Measurements from ENCODE around the gene SLC29A3. TPM values are rescaled to one million over a fixed set of nuclear protein-coding genes. Genes with fewer than 3 reads are reported as not detected.
A peak's percentile ranks its signal among the peaks of the same experiment; 100 is the strongest.

SLC29A3 gene
- total RNA-seq, 2 donors from 2014 or later: 2.5 to 3.6 TPM

DNA sequence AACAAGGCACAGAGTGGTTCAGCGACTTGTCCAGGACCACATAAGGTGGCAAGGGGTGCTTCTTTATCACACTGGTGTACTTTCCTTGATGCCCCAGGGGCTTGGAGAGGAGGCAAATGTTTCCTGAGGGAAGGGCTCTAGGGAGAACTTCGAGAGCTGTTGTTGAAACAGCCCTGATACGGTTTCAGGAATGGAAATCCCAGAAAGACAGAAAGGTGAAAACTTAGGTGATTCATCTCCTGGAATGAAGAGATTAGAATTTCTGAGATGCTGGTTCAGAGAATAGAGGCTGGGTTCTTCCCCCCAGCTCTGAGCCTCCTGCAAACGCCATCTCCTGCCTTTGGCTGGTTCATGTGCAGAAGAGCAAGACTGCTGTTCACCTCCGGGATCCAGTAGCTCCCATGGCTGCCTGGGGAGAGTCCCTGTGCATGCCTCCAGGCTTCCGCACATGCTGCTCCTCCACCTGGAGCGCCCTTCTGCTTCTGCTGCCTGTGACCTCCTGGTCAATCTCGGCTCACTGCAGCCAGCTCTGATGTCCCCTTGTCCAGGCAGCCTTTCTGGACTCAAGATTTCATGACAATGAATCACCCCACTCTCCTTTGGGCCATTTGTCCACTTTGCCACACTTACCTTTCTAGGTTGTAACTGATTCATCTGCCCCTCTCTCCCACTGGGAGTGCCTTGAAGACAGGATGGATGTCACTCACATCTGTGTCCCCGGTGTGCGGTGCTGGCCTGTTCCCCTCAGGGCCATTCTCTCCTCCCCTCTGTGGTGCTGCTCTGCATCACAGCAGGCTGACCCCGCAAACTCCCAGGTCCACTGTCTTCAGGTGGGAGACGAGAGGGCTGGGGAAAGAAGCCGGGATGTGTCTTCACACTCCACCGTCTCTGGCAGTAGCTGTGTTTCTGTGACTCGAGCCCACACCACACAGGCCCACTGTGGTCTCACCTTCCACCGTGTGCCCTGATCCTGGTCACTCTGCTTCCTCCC is 74.0 kb downstream of the SLC29A3 start:
- DNase-seq: no peak
- intact Hi-C loops (cut with DNase I): loop anchor here (5.0 to 10.0 kb wide), 2 partner anchors 304 to 422 kb away; no protein-coding TSS in a partner anchor
- no peak for ATAC-seq

DNA sequence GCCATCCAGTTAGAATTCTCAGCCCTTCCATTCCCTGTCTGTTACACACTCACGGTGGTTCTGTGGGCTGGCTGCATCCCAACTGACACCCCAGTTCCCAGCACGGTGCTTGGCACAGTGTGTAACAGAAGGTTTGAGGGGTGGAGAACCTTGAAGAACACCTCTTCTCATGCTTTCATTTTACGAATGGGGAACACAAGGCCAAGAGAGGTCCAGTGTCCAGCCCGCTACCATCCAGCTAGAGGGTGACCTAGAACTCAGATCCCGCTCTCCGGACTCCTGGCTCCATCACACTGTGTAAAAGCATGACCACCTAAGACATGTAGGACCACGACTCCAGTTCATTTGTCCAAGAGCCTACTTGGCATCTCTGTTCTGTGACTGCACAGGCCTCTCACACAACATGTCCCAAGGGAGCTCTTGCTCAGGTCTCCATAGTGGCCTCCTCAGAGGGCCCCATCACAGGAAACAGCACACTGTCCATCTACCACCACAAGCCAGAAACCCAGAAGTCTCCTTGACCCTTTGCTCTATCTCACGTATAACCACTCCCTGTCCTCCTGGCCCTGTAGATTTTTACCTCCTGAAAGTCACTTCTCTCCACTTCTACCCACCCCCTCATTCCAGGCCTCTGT is 74.9 kb downstream of the SLC29A3 start:
- DNase-seq (no peak), ATAC-seq (no peak)
- intact Hi-C loops (cut with DNase I): loop anchor here (5.0 to 10.0 kb wide), 2 partner anchors 303 to 421 kb away; no protein-coding TSS in a partner anchor

DNA sequence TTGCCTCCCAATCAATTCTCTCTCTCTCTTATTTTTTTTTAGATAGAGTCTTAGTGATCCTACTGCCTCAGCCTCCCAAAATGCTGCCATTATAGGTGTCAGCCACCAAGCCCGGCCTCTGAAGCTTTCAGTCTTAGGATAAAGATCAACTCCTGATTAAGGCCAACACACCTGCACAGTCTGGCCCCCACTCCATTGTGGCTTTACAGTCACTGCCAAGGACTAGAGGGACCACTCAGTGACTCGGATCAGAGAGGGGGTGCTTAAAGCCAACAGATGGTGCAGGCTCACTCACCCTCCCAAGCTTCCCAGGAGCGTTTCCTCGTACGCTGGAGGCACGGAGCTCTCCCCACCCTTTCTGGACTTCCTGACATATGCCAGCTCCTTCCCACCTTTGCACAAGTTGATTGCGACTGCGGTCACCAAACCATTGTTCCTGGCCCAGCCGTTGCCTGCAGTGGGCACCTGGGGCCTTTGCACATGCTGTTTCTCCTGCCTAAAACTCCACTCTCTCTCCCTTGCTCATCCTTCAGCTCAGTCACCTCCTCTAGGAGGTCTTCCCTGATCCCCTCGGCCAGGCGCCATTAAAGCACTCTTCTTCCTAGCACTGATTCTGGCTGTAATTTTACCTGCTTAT is 76.0 kb downstream of the SLC29A3 start:
- intact Hi-C loops (cut with DNase I): loop anchor here (5.0 to 10.0 kb wide), 3 partner anchors 177 to 420 kb away; no protein-coding TSS in a partner anchor
- DNase-seq: no peak
- ATAC-seq: no peak

DNA sequence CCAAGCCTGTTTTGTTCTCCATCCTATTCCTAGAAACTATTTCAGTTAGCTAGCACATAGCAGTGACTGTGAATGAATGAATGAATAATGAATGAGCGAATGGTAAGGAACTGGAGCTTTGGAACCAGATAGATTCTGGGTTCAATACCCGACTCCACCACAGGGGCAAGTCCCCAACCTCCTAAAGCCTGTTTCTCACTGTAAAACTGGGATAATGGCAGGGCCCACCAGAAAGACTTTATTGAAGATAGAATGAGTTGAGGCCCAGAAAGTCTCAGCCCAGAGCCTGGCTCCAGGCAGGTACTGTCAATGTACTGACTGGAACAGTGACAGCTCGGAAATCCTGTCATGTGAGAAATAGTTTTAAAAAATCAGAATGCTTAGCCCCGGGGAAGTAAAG is 76.6 kb downstream of the SLC29A3 start:
- ATAC-seq (no peak), DNase-seq (no peak)
- intact Hi-C loops (cut with DNase I): loop anchor here (1.0 to 10.0 kb wide), 3 partner anchors 175 to 419 kb away; no protein-coding TSS in a partner anchor

- ATAC-seq (peak; percentile 85 to 93), DNase-seq (peak; percentile 70)
- intact Hi-C loops (cut with DNase I): loop anchor here (1.0 to 10.0 kb wide), 3 partner anchors 174 to 419 kb away; no protein-coding TSS in a partner anchor
Observed at GRCh38 chr10:71396084-71396710, 77.1 kb downstream of the SLC29A3 start.

- ATAC-seq (peak; percentile 63 to 84), DNase-seq (peak; percentile 62)
- intact Hi-C loops (cut with DNase I): loop anchor here (1.0 to 10.0 kb wide), 3 partner anchors 173 to 418 kb away; no protein-coding TSS in a partner anchor
Observed at GRCh38 chr10:71396711-71397295, 77.7 kb downstream of the SLC29A3 start, which contains the start of gene CDH23. Gene CDH23, plus strand, starts transcription at chr10:71396920. Its CDS starts 42,912 bp downstream, at chr10:71439832.

GRCh38 chr10:71397296-71398212 is 78.5 kb downstream of the SLC29A3 start:
- DNase-seq (no peak), ATAC-seq (peak in 1 of 2 donors; percentile 25)
- intact Hi-C loops (cut with DNase I): loop anchor here (5.0 to 10.0 kb wide), 2 partner anchors 175 to 417 kb away; no protein-coding TSS in a partner anchor

- intact Hi-C loops (cut with DNase I): loop anchor here (5.0 to 10.0 kb wide), 2 partner anchors 173 to 416 kb away; no protein-coding TSS in a partner anchor
Observed at GRCh38 chr10:71398976-71399375, 79.9 kb downstream of the SLC29A3 start.

GRCh38 chr10:71399946-71400345 is 80.9 kb downstream of the SLC29A3 start:
- no peak for ATAC-seq
- intact Hi-C loops (cut with DNase I): loop anchor here (5.0 to 10.0 kb wide), 2 partner anchors 172 to 415 kb away; no protein-coding TSS in a partner anchor
- DNase-seq: no peak

More at GRCh38 chr10:71398976-71399375, 79.9 kb downstream of the SLC29A3 start:
- DNase-seq (no peak), ATAC-seq (no peak)

- no peak for DNase-seq
- no peak for ATAC-seq
- intact Hi-C loops (cut with DNase I): no loop called here
Observed at GRCh38 chr10:71401056-71401455, 82.0 kb downstream of the SLC29A3 start.

- no peak for DNase-seq
- ATAC-seq: no peak
- intact Hi-C loops (cut with DNase I): no loop called here
Observed at GRCh38 chr10:71402005-71402404, 82.9 kb downstream of the SLC29A3 start.

DNA sequence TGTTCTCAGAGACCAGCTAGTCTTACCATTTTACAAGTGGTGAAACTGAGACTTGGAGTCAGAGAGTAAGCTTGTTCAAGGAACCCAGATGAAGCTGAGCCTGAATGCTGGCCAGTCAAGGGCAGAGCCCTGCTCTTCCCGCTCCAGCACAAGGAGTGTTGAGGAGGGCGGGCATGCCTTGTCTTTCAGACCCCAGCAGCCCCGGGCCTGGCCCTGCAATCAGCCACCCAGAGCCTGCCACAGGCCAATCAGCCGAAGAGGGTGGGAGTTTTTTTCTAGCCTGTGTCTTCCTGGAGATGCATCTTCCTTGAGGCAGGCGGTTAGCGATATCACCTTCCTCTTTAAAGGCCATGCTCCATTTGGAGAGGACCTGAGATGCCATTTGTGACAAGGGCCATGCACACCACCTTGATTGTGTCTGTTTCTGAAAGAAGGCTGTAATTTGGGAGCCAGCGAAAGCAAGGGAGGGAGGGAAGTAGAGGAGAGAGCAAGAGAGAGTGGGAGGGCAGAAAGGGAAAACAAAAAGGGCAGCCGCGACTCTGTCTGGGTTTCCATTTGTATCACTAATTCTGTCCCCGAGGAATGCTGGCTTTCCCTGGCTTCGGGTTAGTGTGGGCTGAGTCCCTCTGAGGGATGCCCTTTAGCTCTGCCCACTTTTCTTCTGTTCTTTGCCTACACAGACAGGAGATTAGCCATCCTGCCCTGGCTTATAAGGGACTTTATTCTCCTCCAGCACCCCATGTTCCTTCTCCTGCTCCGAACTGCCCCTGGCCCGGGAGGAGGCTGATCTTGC is 85.6 kb downstream of the SLC29A3 start:
- ATAC-seq (no peak), DNase-seq (no peak)
- intact Hi-C loops (cut with DNase I): no loop called here

GRCh38 chr10:71406878-71407277 is 87.8 kb downstream of the SLC29A3 start:
- intact Hi-C loops (cut with DNase I): no loop called here
- ATAC-seq (no peak), DNase-seq (no peak)

- DNase-seq: no peak
- no peak for ATAC-seq
- intact Hi-C loops (cut with DNase I): no loop called here
Observed at GRCh38 chr10:71408436-71409225, 89.6 kb downstream of the SLC29A3 start.

- ATAC-seq (no peak), DNase-seq (no peak)
- intact Hi-C loops (cut with DNase I): no loop called here
Observed at GRCh38 chr10:71409516-71410104, 90.6 kb downstream of the SLC29A3 start.

All from left cardiac atrium (tissue), 4 donors.